Stimulated activated CD8-positive, alpha-beta memory T cell treated with anti-CD3 and anti-CD28 coated beads, Interleukin-4, amount 100 ng/mL, for 48 hours (primary cell): ENCODE data around the gene DMXL1.
"Not testable (repeated sequence)": the region's sequence is repeated elsewhere in the genome, so short reads cannot be mapped to it uniquely, and the experiment has no call there.

Experiments
- DNase-seq: peaks from one replicate; pipeline ENCODE4 v3.0.0-alpha.2; 2020

The DMXL1 gene

GRCh38 chr5:119135743-119136142 is 64.9 kb downstream of the DMXL1 start:
- DNase-seq, result not testable (repeated sequence)

- no peak for DNase-seq
Observed at GRCh38 chr5:119136666-119137318, 65.9 kb downstream of the DMXL1 start.

- DNase-seq, result no peak
Observed at GRCh38 chr5:119153629-119154028, 82.7 kb downstream of the DMXL1 start.

- no peak for DNase-seq
Observed at GRCh38 chr5:119158144-119158543, 87.3 kb downstream of the DMXL1 start.

GRCh38 chr5:119161430-119161829 is 90.5 kb downstream of the DMXL1 start:
- DNase-seq, result no peak

- DNase-seq, result no peak
Observed at GRCh38 chr5:119166026-119166425, 95.1 kb downstream of the DMXL1 start.

- DNase-seq, result no peak
Observed at GRCh38 chr5:119168401-119168800, 97.5 kb downstream of the DMXL1 start.

GRCh38 chr5:119171686-119172085 is 100.8 kb downstream of the DMXL1 start:
- DNase-seq, result no peak

GRCh38 chr5:119174578-119175163 is 103.8 kb downstream of the DMXL1 start:
- DNase-seq, result no peak

- no peak for DNase-seq
Observed at GRCh38 chr5:119176785-119177184, 105.9 kb downstream of the DMXL1 start.

- DNase-seq, result no peak
Observed at GRCh38 chr5:119177226-119177625, 106.3 kb downstream of the DMXL1 start.

GRCh38 chr5:119178435-119178834 is 107.5 kb downstream of the DMXL1 start:
- no peak for DNase-seq

- no peak for DNase-seq
Observed at GRCh38 chr5:119179857-119180641, 109.2 kb downstream of the DMXL1 start.

GRCh38 chr5:119185512-119185911 is 114.6 kb downstream of the DMXL1 start:
- DNase-seq, result not testable (repeated sequence)

- no peak for DNase-seq
Observed at GRCh38 chr5:119187776-119188529, 117.1 kb downstream of the DMXL1 start.

GRCh38 chr5:119190470-119191095 is 119.7 kb downstream of the DMXL1 start:
- no peak for DNase-seq

GRCh38 chr5:119191944-119192343 is 121.1 kb downstream of the DMXL1 start:
- no peak for DNase-seq

GRCh38 chr5:119200795-119201194 is 129.9 kb downstream of the DMXL1 start:
- no peak for DNase-seq

GRCh38 chr5:119207105-119207504 is 136.2 kb downstream of the DMXL1 start:
- no peak for DNase-seq

GRCh38 chr5:119212026-119212425 is 141.1 kb downstream of the DMXL1 start:
- no peak for DNase-seq

- DNase-seq, result no peak
Observed at GRCh38 chr5:119212676-119213075, 141.8 kb downstream of the DMXL1 start.

- no peak for DNase-seq
Observed at GRCh38 chr5:119217183-119217582, 146.3 kb downstream of the DMXL1 start.
